Natural killer cell (primary cell): Measurements from ENCODE around the gene CRADD. TPM values are rescaled to one million over a fixed set of nuclear protein-coding genes. Genes with fewer than 3 reads are reported as not detected.
A peak's percentile ranks its signal among the peaks of the same experiment; 100 is the strongest.

Source experiments
- ATAC-seq, 3 donors: fragments of 150-1000 bp in 2 of 3; fragments of 200-7000 bp in 1 of 3; cut with Tn5 transposase; 1 replicate in 1 of 3; 2 replicates in 2 of 3; pipeline ENCODE4 v1.10.0; 2021; ENCODE audit warnings: mild to moderate bottlenecking in 2 of 3, moderate library complexity in 2 of 3
- DNase-seq, 2 donors: peaks; one replicate each; pipeline versions ENCODE4 v3.0.0 to v3.0.0-alpha.2; 2013 to 2021; ENCODE audit warnings: mixed read lengths in 1 of 2
- H3K27ac ChIP-seq: one replicate; pipeline ENCODE4 v1.5.1; 2013; ENCODE audit warnings: mild to moderate bottlenecking, low read length
- H3K27me3 ChIP-seq: one replicate; pipeline ENCODE4 v1.6.1; 2013; ENCODE audit warnings: low read length; ENCODE audit not compliant: control insufficient read depth, insufficient read depth
- H3K36me3 ChIP-seq: one replicate; pipeline ENCODE4 v1.6.1; 2013; ENCODE audit warnings: low read length; ENCODE audit not compliant: control insufficient read depth, insufficient read depth
- H3K4me1 ChIP-seq: one replicate; pipeline ENCODE4 v1.6.1; 2013; ENCODE audit warnings: low read length; ENCODE audit not compliant: control insufficient read depth, insufficient read depth
- H3K4me3 ChIP-seq: one replicate; pipeline ENCODE4 v1.5.1; 2013; ENCODE audit warnings: low read length
- H3K9me3 ChIP-seq: one replicate; pipeline ENCODE4 v1.6.1; 2013; ENCODE audit warnings: low read length; ENCODE audit not compliant: control insufficient read depth, insufficient read depth
- H3K27ac Mint-ChIP-seq, 2 donors: one replicate each; pipeline ENCODE4 v1.8.0; 2022; ENCODE audit warnings: mild to moderate bottlenecking in 2 of 2, mixed read lengths in 2 of 2, moderate library complexity in 1 of 2
- H3K27me3 Mint-ChIP-seq, 2 donors: one replicate each; pipeline ENCODE4 v1.8.0; 2022; ENCODE audit warnings: low read depth in 2 of 2, mixed read lengths in 2 of 2
- H3K36me3 Mint-ChIP-seq: one replicate; pipeline ENCODE4 v1.8.0; 2022; ENCODE audit warnings: mixed read lengths
- H3K4me1 Mint-ChIP-seq, 2 donors: one replicate each; pipeline ENCODE4 v1.8.0; 2022; ENCODE audit warnings: mixed read lengths in 2 of 2
- H3K4me3 Mint-ChIP-seq: one replicate; pipeline ENCODE4 v1.8.0; 2022; ENCODE audit warnings: mild to moderate bottlenecking, moderate library complexity, mixed read lengths
- H3K9me3 Mint-ChIP-seq, 2 donors: one replicate each; pipeline ENCODE4 v1.8.0; 2022; ENCODE audit warnings: mixed read lengths in 2 of 2
- CTCF ChIP-seq: fragments of 200-600 bp; IDR thresholded peaks from one replicate; pipeline ENCODE4 v1.8.0; 2022; ENCODE audit warnings: antibody characterized with exemption
- WGBS: methylation state at CpG from one replicate; pipeline ENCODE4 v1.1.7; 2013; ENCODE audit warnings: missing lambda C conversion rate; ENCODE audit not compliant: insufficient coverage; 5-methylcytosine and 5-hydroxymethylcytosine counted together
- intact Hi-C: fragments of 100-400 bp; cut with micrococcal nuclease; formaldehyde crosslinking; loops from one replicate; pipeline ENCODE4 v1.14.2; 2022
- total RNA-seq, 4 donors: library from RNA; stranded (reverse); fragments of 120-200 nt in 1 of 4; gene quantifications; one replicate each; pipeline versions ENCODE4 v1.2.3 to v1.2.4, GENCODE V29; 2013 to 2022

The CRADD gene
- total RNA-seq, 3 donors from 2014 or later (not counting 1 experiment from before 2014, with no cell fraction given), result 19.1 to 27.5 (median 26.4) TPM

DNA sequence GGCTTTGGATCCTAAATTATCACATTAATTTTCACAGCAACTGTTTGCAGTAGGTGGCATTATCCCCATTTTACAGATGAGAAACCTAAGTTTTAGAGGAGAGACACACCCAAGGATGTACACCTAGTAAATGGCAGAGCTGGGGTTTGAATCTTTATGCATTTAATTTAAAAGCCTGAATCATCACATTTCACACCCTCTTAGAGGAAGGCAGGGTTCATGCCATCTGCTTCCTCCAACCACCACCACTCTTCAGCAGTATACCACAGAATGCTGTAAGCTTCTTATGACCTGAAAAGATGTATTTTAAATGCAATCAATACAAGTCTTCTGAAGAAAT, 90.3 kb downstream of the CRADD start:
- DNase-seq (peak in 1 of 2 donors; percentile 16), ATAC-seq (peak; percentile 68 to 75 (median 69))
- Histone ChIP-seq H3K9me3 (no peaks in the 10 kb centered on the region), H3K4me1 (peaks cover 3% of the 10 kb centered on the region), H3K27me3 (no peaks in the 10 kb centered on the region), H3K4me3 (no peak overlapping the region), H3K36me3 (no peaks in the 10 kb centered on the region), H3K27ac (peak overlapping the region; percentile 43)
- Mint-ChIP-seq H3K4me1 (peaks cover 34 to 44% of the 10 kb centered on the region in 2 donors), H3K9me3 (no peaks in the 10 kb centered on the region), H3K4me3 (peak overlapping the region; percentile 11), H3K36me3 (no peaks in the 10 kb centered on the region), H3K27me3 (no peaks in the 10 kb centered on the region), H3K27ac (peak overlapping the region; percentile 57 to 76)
- no peak for TF ChIP-seq CTCF
- intact Hi-C loops, result loop anchor here (1.0 kb wide), 3 partner anchors 18 to 335 kb away; no protein-coding TSS in a partner anchor

DNA sequence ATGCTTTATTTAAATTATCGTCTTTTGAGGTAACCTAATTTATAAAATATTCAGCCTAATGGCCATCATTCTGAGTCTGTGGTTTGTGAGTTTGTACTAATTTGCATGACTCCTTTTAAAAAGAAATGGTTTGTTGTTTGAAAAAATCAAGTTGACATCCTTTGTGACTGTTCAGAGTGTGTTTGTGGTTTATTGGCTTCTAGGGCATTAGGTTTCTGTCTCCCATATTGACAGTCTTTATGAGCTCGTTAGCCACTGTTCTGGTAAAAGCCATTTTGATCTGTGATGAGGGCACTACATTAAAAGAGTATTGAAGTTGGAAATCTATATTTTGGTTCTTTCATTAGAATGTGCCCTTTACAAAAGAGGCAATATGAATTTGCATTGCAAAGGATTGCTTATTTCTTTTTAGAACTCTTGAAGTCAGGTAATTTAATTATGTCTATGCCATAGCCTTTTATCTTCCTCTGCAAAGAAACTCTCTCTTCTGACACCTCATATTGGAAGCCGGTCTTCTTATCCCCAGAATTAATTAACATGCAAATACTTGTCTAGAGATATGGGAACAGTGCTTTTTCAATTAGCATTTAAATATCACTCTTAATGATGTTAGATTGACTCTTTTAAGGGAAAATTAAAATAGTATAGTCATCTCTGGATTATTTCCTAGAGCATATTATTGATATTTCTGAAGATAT, 95.0 kb downstream of the CRADD start:
- peaks cover 52 to 61% of the 10 kb centered on the region in 2 donors for H3K4me1 Mint-ChIP-seq
- H3K27me3 Mint-ChIP-seq, result no peaks in the 10 kb centered on the region
- DNase-seq, result peak in 1 of 2 donors; percentile 29
- H3K4me3 Mint-ChIP-seq, result peak overlapping the region; percentile 52
- 21% methylated on average over 1 of the region's 3 CpGs for WGBS
- peak; percentile 41 to 60 (median 55) for ATAC-seq
- Histone ChIP-seq H3K9me3 (peaks cover 3% of the 10 kb centered on the region), H3K27me3 (no peaks in the 10 kb centered on the region), H3K36me3 (no peaks in the 10 kb centered on the region), H3K27ac (peak overlapping the region; percentile 56), H3K4me3 (no peak overlapping the region), H3K4me1 (peaks cover 4% of the 10 kb centered on the region)
- TF ChIP-seq CTCF, result no peak
- peaks cover 5% of the 10 kb centered on the region for H3K36me3 Mint-ChIP-seq
- peak overlapping the region; percentile 88 to 89 for H3K27ac Mint-ChIP-seq
- intact Hi-C loops, result loop anchor here (2.0 kb wide), 1 partner anchor 83 kb away; no protein-coding TSS in a partner anchor
- H3K9me3 Mint-ChIP-seq, result peaks cover 0 to 3% of the 10 kb centered on the region in 2 donors

GRCh38 chr12:93773122-93773871, 96.1 kb downstream of the CRADD start:
- Histone ChIP-seq H3K27me3 (no peaks in the 10 kb centered on the region), H3K36me3 (no peaks in the 10 kb centered on the region), H3K27ac (peak overlapping the region; percentile 56), H3K4me3 (no peak overlapping the region), H3K4me1 (peaks cover 4% of the 10 kb centered on the region), H3K9me3 (peaks cover 3% of the 10 kb centered on the region)
- 52% methylated on average over 3 of the region's 5 CpGs for WGBS
- Mint-ChIP-seq H3K27me3 (no peaks in the 10 kb centered on the region), H3K36me3 (peaks cover 5% of the 10 kb centered on the region), H3K4me3 (peak overlapping the region; percentile 52), H3K27ac (peak overlapping the region; percentile 88 to 89), H3K4me1 (peaks cover 45 to 61% of the 10 kb centered on the region in 2 donors), H3K9me3 (peaks cover 0 to 3% of the 10 kb centered on the region in 2 donors)
- ATAC-seq, result peak; percentile 78 to 85 (median 84)
- peak; percentile 50 to 60 for DNase-seq
- TF ChIP-seq CTCF, result no peak
- intact Hi-C loops, result loop anchor here (2.0 kb wide), 1 partner anchor 82 kb away; no protein-coding TSS in a partner anchor
